H9 (cell line): ENCODE results near the gene GABRB2. TPM values are rescaled to one million over a fixed set of nuclear protein-coding genes. Genes with fewer than 3 reads are reported as not detected.

Experiments
- DNase-seq: peaks from one replicate; pipeline ENCODE4 v3.0.0-alpha.2; 2017
- H2AFZ ChIP-seq: one replicate; pipeline ENCODE4 v1.6.1; 2013; ENCODE audit warnings: mild to moderate bottlenecking, low read length, control low read depth, moderate library complexity
- H2AK5ac ChIP-seq: 2 replicates; pipeline ENCODE4 v1.6.1; 2013; ENCODE audit warnings: low read length, control low read depth, mixed read lengths; ENCODE audit not compliant: insufficient read length
- H2BK120ac ChIP-seq: one replicate; pipeline ENCODE4 v1.6.1; 2013; ENCODE audit warnings: low read depth, mild to moderate bottlenecking, low read length, control low read depth, inconsistent platforms; ENCODE audit not compliant: poor library complexity, severe bottlenecking
- H2BK12ac ChIP-seq: 2 replicates; pipeline ENCODE4 v1.6.1; 2013; ENCODE audit warnings: low read length, control low read depth, mixed read lengths, low read depth; ENCODE audit not compliant: insufficient read length
- H2BK15ac ChIP-seq: 2 replicates; pipeline ENCODE4 v1.6.1; 2013; ENCODE audit warnings: low read depth, low read length, control low read depth
- H2BK20ac ChIP-seq: one replicate; pipeline ENCODE4 v1.6.1; 2013; ENCODE audit warnings: low read depth, mild to moderate bottlenecking, low read length, control low read depth, inconsistent platforms; ENCODE audit not compliant: poor library complexity, severe bottlenecking
- H2BK5ac ChIP-seq: 2 replicates; pipeline ENCODE4 v1.6.1; 2013; ENCODE audit warnings: low read length, control low read depth, mixed read lengths; ENCODE audit not compliant: insufficient read length
- H3K14ac ChIP-seq: 2 replicates; pipeline ENCODE4 v1.6.1; 2013; ENCODE audit warnings: low read length, control low read depth; ENCODE audit not compliant: insufficient read depth
- H3K18ac ChIP-seq: 2 replicates; pipeline ENCODE4 v1.6.1; 2013; ENCODE audit warnings: low read depth, mild to moderate bottlenecking, mixed read lengths, low read length, control low read depth; ENCODE audit not compliant: insufficient read length
- H3K23ac ChIP-seq: 2 replicates; pipeline ENCODE4 v1.6.1; 2013; ENCODE audit warnings: low read length, control low read depth, mixed read lengths, low read depth; ENCODE audit not compliant: insufficient read length
- H3K23me2 ChIP-seq: 2 replicates; pipeline ENCODE4 v1.6.1; 2013; ENCODE audit warnings: low read depth, mild to moderate bottlenecking, mixed read lengths, low read length, control low read depth; ENCODE audit not compliant: insufficient read length, poor library complexity, severe bottlenecking
- H3K27ac ChIP-seq: 2 replicates; pipeline ENCODE4 v1.5.1; 2013; ENCODE audit warnings: low read length, control low read depth, mixed read lengths, low read depth; ENCODE audit not compliant: insufficient read length
- H3K27me3 ChIP-seq: 2 replicates; pipeline ENCODE4 v1.6.1; 2013; ENCODE audit warnings: low read length, control low read depth, inconsistent platforms; ENCODE audit not compliant: insufficient read depth
- H3K4ac ChIP-seq: 2 replicates; pipeline ENCODE4 v1.6.1; 2013; ENCODE audit warnings: low read depth, mild to moderate bottlenecking, control low read depth, inconsistent platforms, low read length, moderate library complexity
- H3K4me1 ChIP-seq: 2 replicates; pipeline ENCODE4 v1.6.1; 2013; ENCODE audit warnings: low read length, control low read depth, inconsistent platforms; ENCODE audit not compliant: insufficient read depth
- H3K4me2 ChIP-seq: 2 replicates; pipeline ENCODE4 v1.6.1; 2013; ENCODE audit warnings: low read length, control low read depth, mixed read lengths; ENCODE audit not compliant: insufficient read length, insufficient read depth
- H3K56ac ChIP-seq: 2 replicates; pipeline ENCODE4 v1.6.1; 2013; ENCODE audit warnings: low read depth, mild to moderate bottlenecking, mixed read lengths, low read length, control low read depth; ENCODE audit not compliant: insufficient read length
- H3K79me1 ChIP-seq: 2 replicates; pipeline ENCODE4 v1.6.1; 2013; ENCODE audit warnings: low read depth, mild to moderate bottlenecking, moderate library complexity, low read length, control low read depth, inconsistent platforms; ENCODE audit not compliant: insufficient read depth, poor library complexity, severe bottlenecking
- H3K79me2 ChIP-seq: 2 replicates; pipeline ENCODE4 v1.6.1; 2013; ENCODE audit warnings: low read length, control low read depth, inconsistent platforms; ENCODE audit not compliant: insufficient read depth
- H3K9ac ChIP-seq: 2 replicates; pipeline ENCODE4 v1.6.1; 2013; ENCODE audit warnings: low read length, control low read depth, mixed read lengths; ENCODE audit not compliant: insufficient read length; ENCODE audit errors: extremely low read depth
- H3K9me3 ChIP-seq: one replicate; pipeline ENCODE4 v1.6.1; 2013; ENCODE audit warnings: low read depth, low read length, inconsistent platforms; ENCODE audit not compliant: control insufficient read depth
- H3T11ph ChIP-seq: one replicate; pipeline ENCODE4 v1.6.1; 2013; ENCODE audit warnings: mild to moderate bottlenecking, low read length, control low read depth, inconsistent platforms
- H4K20me1 ChIP-seq: one replicate; pipeline ENCODE4 v1.6.1; 2013; ENCODE audit not compliant: control insufficient read depth, insufficient read length, insufficient read depth
- H4K5ac ChIP-seq: 2 replicates; pipeline ENCODE4 v1.6.1; 2013; ENCODE audit warnings: low read depth, mild to moderate bottlenecking, mixed read lengths, low read length, control low read depth; ENCODE audit not compliant: insufficient read length
- H4K8ac ChIP-seq: replicated peaks from 2 replicates; pipeline ENCODE4 v1.6.1; 2013; ENCODE audit warnings: low read length, control low read depth, mixed read lengths, low read depth; ENCODE audit not compliant: insufficient read length
- H4K91ac ChIP-seq: 2 replicates; pipeline ENCODE4 v1.6.1; 2013; ENCODE audit warnings: low read depth, mild to moderate bottlenecking, moderate library complexity, mixed read lengths, low read length, control low read depth; ENCODE audit not compliant: insufficient read length
- H3K27ac Mint-ChIP-seq, 3 experiments: 2 replicates in 2 of 3; 3 replicates in 1 of 3; pipeline ENCODE4 v1.8.0; 2020 to 2021; ENCODE audit warnings: mixed read lengths in 3 of 3, mild to moderate bottlenecking in 1 of 3, moderate library complexity in 1 of 3
- H3K27me3 Mint-ChIP-seq: 2 replicates; pipeline ENCODE4 v1.8.0; 2021; ENCODE audit warnings: low read depth, mild to moderate bottlenecking, moderate library complexity, mixed read lengths
- H3K36me3 Mint-ChIP-seq, 3 experiments: 2 replicates in 2 of 3; 3 replicates in 1 of 3; pipeline ENCODE4 v1.8.0; 2020 to 2021; ENCODE audit warnings: low read depth in 3 of 3, mixed read lengths in 3 of 3; ENCODE audit not compliant: insufficient read depth in 1 of 3
- H3K4me1 Mint-ChIP-seq, 2 experiments: 2 replicates each; pipeline ENCODE4 v1.8.0; 2020; ENCODE audit warnings: mixed read lengths in 2 of 2
- H3K4me3 Mint-ChIP-seq, 2 experiments: 2 replicates in 1 of 2; 3 replicates in 1 of 2; pipeline ENCODE4 v1.8.0; 2020 to 2021; ENCODE audit warnings: mild to moderate bottlenecking in 2 of 2, mixed read lengths in 2 of 2, moderate library complexity in 1 of 2
- H3K9me3 Mint-ChIP-seq, 2 experiments: 2 replicates in 1 of 2; 3 replicates in 1 of 2; pipeline ENCODE4 v1.8.0; 2020; ENCODE audit warnings: mild to moderate bottlenecking in 2 of 2, mixed read lengths in 2 of 2, moderate library complexity in 1 of 2
- WGBS: extraction: QIAGEN DNeasy Blood & Tissue Kit; methylation state at CpG from one replicate; pipeline ENCODE4 v1.1.7; 2013; ENCODE audit warnings: missing lambda C conversion rate, low lambda C conversion rate, mixed read lengths; ENCODE audit not compliant: insufficient read length; ENCODE audit errors: extremely low coverage; 5-methylcytosine and 5-hydroxymethylcytosine counted together
- total RNA-seq: library from RNA; stranded (reverse); gene quantifications from 2 replicates; pipeline ENCODE4 v1.2.1, GENCODE V29; 2021
- TF ChIP-seq, protein P1 (sequence below): fragments of 200-600 bp; sonication (generic); conservative IDR thresholded peaks from 3 replicates; pipeline ENCODE4 v1.8.0; 2021; ENCODE audit warnings: antibody characterized with exemption, mild to moderate bottlenecking

Gene GABRB2
- total RNA-seq, 1 experiment from 2014 or later, result 0.20 TPM

DNA sequence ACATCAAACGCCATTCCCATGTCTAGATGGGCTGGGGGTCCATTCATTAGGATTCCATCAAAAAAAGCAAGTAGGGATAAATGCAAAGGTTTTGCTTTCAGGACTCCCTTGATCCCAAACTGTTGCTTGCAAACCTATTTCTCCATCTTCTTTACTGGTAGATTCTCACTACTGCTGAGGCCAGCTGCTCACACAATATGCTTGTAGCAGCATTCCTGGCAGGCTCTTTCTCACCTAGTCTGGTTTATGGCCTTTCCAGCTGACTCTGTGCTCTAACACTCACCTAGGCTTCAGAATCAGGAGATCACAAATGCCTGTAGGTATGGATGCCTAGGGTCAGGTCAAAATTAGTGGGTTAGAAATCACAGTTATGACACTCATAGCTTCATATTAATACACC lies 274.7 kb downstream of the GABRB2 start:
- no CpG with 5 or more reads among the region's 1 CpG for WGBS
- TF ChIP-seq, protein P1, sequence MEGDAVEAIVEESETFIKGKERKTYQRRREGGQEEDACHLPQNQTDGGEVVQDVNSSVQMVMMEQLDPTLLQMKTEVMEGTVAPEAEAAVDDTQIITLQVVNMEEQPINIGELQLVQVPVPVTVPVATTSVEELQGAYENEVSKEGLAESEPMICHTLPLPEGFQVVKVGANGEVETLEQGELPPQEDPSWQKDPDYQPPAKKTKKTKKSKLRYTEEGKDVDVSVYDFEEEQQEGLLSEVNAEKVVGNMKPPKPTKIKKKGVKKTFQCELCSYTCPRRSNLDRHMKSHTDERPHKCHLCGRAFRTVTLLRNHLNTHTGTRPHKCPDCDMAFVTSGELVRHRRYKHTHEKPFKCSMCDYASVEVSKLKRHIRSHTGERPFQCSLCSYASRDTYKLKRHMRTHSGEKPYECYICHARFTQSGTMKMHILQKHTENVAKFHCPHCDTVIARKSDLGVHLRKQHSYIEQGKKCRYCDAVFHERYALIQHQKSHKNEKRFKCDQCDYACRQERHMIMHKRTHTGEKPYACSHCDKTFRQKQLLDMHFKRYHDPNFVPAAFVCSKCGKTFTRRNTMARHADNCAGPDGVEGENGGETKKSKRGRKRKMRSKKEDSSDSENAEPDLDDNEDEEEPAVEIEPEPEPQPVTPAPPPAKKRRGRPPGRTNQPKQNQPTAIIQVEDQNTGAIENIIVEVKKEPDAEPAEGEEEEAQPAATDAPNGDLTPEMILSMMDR, result no peak
- H3T11ph ChIP-seq, result no peak overlapping the region
- no peaks in the 10 kb centered on the region for H4K20me1 ChIP-seq
- no peak overlapping the region for H3K9ac ChIP-seq
- H3K79me1 ChIP-seq, result no peaks in the 10 kb centered on the region
- no peak overlapping the region for H2BK20ac ChIP-seq
- no peak overlapping the region for H2BK15ac ChIP-seq
- H3K4me3 Mint-ChIP-seq, result no peak overlapping the region
- H3K18ac ChIP-seq, result no peak overlapping the region
- H3K27ac ChIP-seq, result no peak overlapping the region
- H4K91ac ChIP-seq, result no peak overlapping the region
- H2AK5ac ChIP-seq, result no peak overlapping the region
- H3K27me3 ChIP-seq, result no peaks in the 10 kb centered on the region
- H3K79me2 ChIP-seq, result no peaks in the 10 kb centered on the region
- H3K9me3 ChIP-seq, result no peaks in the 10 kb centered on the region
- H3K36me3 Mint-ChIP-seq, result peaks cover 0 to 5% (median 0%) of the 10 kb centered on the region in 3 experiments; a peak in 4 of 7 replicates
- no peak overlapping the region for H2BK120ac ChIP-seq
- no peak overlapping the region for H3K27ac Mint-ChIP-seq
- H3K14ac ChIP-seq, result no peak overlapping the region
- peaks cover 5 to 6% of the 10 kb centered on the region in 2 experiments; a peak in 4 of 5 replicates for H3K9me3 Mint-ChIP-seq
- H4K5ac ChIP-seq, result no peak overlapping the region
- no peak overlapping the region for H3K4ac ChIP-seq
- no peak overlapping the region for H4K8ac ChIP-seq
- no peak for DNase-seq
- H2BK5ac ChIP-seq, result no peak overlapping the region
- no peak overlapping the region for H2AFZ ChIP-seq
- H3K27me3 Mint-ChIP-seq, result no peaks in the 10 kb centered on the region
- H3K4me1 Mint-ChIP-seq, result peaks cover 5 to 10% of the 10 kb centered on the region in 2 experiments; a peak in 3 of 4 replicates
- no peak overlapping the region for H2BK12ac ChIP-seq
- no peak overlapping the region for H3K56ac ChIP-seq
- no peak overlapping the region for H3K23ac ChIP-seq
- H3K23me2 ChIP-seq, result no peaks in the 10 kb centered on the region
- no peak overlapping the region for H3K4me2 ChIP-seq
- H3K4me1 ChIP-seq, result peaks cover 2% of the 10 kb centered on the region; the same call in 1 of the 2 replicates
